T-helper 1 cell (primary cell): ENCODE measurements around the gene SORCS1.
"Not testable (repeated sequence)": the region's sequence is repeated elsewhere in the genome, so short reads cannot be mapped to it uniquely, and the experiment has no call there.

ENCODE experiments used
- DNase-seq, 5 donors: peaks; one replicate each; pipeline ENCODE4 v3.0.0-alpha.2; 2012 to 2020

SORCS1 gene

DNA sequence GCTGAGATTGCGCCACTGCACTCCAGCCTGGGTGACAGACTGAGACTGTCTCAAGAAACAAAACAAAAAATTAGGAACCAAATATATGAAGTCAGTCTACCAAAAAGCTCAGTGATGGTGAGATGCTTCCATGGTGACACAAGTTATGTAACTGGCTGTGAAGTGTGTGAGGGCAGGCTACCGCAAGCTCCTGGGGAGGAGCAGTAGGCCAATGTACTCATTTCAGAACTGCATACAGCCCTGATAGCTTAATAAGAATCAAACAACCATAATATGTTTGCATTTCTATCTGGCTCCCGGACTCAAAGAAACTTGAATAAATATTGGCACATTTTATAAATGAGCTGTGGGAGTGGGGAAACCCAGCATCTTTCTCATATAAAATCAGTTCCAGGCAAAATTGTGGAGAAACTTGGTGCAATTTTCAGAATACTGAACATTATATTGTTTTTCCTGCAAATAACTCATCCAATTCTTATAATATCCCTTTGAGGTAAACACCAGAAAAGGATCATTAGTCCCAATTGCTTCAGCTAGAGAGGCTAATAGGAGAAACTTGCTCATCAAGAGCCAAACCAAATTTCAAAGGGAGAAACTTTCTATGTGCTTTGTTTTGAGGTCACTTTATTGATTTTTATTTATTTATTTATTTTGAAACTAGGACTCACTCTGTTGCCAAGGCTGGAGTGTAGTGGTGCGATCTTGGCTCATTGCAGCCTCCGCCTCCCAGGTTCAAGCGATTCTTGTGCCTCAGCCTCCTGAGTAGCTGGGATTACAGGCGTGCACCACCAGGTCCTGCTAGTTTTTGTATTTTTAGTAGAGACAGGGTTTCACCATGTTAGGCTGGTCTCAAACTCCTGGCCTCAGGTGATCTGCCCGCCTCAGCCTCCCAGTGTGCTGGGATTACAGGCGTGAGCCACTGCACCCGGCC, 127.0 kb downstream of the SORCS1 start:
- no peak for DNase-seq

GRCh38 chr10:107033799-107034422, 130.6 kb downstream of the SORCS1 start:
- no peak for DNase-seq

GRCh38 chr10:107032700-107033401, 131.7 kb downstream of the SORCS1 start:
- no peak for DNase-seq

DNA sequence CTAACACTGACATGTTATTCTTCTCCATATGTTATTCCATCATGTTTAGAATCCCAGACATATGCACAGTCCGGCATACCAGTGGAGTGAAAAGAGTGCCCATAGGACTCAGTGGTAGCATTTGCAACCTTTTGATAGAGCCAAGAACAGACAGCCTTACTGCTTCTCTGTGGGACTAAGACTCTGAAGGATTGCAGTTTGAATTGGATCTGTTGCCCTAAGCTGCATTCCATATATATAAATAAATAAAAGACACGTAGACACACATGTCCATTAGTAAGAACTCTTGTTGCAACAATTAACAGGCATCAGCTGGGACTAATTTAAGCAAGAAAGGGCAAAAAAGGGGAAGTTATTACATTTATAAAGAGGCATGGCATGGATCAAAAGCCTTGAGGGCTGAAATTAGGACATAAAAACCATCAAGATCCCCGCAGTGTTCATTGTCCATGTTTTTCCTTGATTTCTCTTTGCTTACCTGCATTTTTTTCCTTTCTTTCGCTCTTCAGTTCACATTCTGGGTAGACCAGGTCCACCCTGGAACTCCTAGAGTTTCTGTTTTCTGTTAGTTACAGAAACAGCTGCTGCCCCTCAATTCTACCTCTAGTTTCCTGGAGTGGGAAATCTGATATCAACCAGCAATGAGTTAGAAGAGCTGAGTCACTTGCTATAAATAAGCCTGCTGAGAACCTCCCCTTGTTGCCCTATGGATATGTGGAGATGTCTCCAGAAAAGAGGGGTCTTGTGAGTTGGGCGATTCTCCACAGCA, 132.4 kb downstream of the SORCS1 start:
- DNase-seq = no peak

DNA sequence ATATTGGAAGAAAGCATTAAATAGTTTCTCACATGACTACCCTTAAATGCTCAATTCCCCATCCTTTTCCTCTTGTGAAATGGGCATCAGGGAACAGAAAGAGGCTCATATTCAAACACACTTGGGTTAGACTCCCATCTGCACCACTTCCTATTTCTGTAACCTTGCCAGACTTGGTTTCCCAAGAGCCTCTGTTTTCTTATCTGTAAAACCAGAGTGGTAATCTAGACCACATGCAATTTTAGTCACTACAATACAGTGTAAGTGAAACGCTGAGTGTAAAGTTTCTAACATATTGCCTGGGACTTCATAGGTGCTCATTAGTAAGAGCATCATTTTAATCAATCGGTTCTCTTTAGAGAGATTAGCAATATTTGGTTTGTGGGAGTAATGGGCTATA, 136.3 kb downstream of the SORCS1 start:
- DNase-seq = no peak

DNA sequence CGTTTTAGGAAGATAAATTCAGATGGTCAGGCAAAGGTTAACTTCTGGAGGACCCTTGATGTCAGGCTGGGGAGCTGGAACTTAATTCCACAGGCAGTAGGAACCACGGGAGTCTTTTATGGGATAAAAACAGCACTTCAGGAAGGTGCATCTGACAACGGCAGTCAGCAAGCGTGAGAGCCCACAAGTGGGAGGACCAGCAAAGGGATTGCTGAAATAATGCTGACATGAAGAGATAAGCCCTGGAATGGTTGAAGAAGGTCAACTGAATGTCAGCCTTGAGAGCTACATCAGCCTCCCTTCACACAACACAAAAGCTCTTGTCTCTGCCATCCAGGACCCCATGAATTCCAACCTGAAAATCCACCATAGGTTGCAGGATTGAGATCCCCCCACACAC, 138.8 kb downstream of the SORCS1 start:
- DNase-seq = no peak

DNA sequence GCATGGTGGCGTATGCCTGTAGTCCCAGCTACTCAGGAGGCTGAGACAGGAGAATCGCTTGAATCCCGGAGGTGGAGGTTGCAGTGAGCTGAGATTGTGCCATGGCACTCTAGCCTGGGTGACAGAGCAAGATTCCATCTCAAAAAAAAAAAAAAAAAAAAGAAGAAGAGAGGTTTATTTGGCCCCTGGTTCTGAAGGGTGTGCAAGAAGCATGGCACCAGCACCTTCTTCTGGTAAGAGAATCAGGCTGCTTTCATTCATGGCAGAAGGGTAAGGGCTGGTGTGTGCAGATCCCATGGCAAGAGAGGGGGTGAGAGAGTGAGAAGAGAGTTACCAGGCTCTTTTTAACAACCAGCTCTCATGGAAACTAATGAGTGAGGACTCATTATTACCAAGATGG, 140.5 kb downstream of the SORCS1 start:
- not testable (repeated sequence) for DNase-seq

GRCh38 chr10:107022600-107023354, 141.7 kb downstream of the SORCS1 start:
- no peak for DNase-seq

GRCh38 chr10:107019154-107019553, 145.4 kb downstream of the SORCS1 start:
- no peak for DNase-seq

GRCh38 chr10:107013258-107014006, 151.1 kb downstream of the SORCS1 start:
- DNase-seq = no peak

- no peak for DNase-seq
These were observed 152.5 kb downstream of the SORCS1 start for GRCh38 chr10:107011992-107012391.

GRCh38 chr10:107011105-107011504, 153.4 kb downstream of the SORCS1 start:
- DNase-seq = no peak

GRCh38 chr10:107010531-107010930, 154.0 kb downstream of the SORCS1 start:
- DNase-seq = no peak

DNA sequence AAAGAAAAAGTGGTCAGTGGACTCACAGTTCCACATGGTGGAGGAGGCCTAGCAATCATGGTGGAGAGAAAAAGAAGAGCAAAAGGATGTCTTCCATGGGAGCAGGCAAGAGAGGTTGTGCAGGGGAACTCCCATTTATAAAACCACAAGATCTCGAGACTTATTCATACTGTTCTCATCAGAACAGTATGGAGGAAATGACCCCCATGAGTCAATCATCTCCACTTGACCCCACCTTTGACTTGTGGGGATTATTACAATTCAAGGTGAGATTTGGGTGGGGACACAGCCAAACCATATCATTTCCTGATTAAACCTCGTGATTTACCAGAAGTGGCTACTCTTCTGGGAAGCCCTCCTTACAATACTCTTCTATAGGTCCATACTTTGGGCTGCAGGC, 160.1 kb downstream of the SORCS1 start:
- no peak for DNase-seq

GRCh38 chr10:107002068-107002467, 162.4 kb downstream of the SORCS1 start:
- no peak for DNase-seq

DNA sequence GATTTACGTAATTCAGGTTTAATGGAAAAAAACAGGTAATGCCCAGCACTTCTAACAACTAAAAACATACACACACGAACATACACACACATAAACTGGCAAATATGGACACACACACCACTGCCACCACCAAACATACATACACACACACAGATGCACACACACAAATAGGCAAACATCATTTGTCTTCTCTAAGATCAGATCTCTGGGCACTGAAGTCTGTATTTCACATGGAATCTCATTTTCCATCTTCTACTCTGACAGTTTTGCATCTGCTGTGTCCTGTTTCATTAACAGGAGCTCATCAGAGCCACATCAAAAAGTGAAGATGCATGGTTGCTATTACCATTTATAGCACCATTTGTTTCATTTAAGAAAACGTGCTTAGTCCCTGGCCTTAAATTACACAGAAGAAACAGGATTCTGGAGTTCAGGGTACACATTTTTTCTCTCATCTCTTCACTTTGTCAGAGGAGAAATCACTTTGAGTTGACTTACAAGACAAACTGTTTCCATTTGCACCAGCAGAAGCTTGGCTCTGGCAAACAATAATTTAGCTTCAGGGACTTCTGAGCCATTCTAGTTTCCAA, 165.3 kb downstream of the SORCS1 start:
- no peak for DNase-seq

DNA sequence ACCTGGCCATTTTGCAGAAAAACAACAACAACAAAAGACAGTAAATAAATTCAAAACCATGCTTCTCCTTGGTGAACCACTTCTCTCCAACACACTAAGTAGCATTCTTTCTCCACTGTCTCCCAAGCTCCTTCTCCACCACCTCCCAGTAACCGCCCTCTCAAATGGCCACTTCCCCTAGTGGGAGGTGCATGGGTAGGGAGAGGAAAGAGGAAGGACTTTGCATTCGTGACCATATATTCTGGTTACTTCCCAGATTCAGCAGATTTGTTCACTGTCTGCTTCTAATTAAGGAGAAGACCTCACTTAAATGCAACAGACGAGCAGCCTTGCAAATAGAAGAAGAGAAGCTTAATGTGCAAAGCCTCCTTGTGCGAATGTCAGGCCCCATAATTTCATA, 166.8 kb downstream of the SORCS1 start:
- DNase-seq = no peak

- no peak for DNase-seq
These were observed 168.0 kb downstream of the SORCS1 start for GRCh38 chr10:106996510-106996909.

- DNase-seq = no peak
These were observed 172.5 kb downstream of the SORCS1 start for GRCh38 chr10:106992055-106992454.

GRCh38 chr10:106991091-106991490, 173.4 kb downstream of the SORCS1 start:
- DNase-seq = no peak

DNA sequence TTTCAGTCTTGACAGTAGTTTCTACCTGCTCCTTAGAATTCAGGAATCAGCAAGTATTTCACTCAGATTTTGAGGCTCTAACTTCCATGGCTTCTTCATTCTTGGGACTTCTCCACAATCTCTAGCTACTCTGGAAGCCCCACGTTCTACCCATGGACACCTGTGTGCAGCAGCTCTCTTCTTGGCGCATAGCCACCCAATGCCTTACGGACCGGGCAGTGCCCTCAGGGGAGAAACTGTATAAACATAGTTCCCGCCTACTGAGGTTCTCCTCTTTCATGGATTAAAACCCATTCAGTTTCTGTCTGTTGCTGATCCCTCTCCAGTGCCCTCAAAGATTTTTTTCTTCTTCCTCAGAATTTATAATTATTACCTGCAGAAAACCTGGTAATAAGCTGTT, 177.1 kb downstream of the SORCS1 start:
- DNase-seq = no peak
